Activated CD4-positive, alpha-beta T cell treated with anti-CD3 and anti-CD28 coated beads for 4 hours (primary cell): ENCODE data around the gene KRTAP3-2.
A peak's percentile ranks its signal among the peaks of the same experiment; 100 is the strongest.

Source experiments
- DNase-seq, 2 donors: peaks; one replicate each; pipeline ENCODE4 v3.0.0-alpha.2; 2020

The KRTAP3-2 gene

DNA sequence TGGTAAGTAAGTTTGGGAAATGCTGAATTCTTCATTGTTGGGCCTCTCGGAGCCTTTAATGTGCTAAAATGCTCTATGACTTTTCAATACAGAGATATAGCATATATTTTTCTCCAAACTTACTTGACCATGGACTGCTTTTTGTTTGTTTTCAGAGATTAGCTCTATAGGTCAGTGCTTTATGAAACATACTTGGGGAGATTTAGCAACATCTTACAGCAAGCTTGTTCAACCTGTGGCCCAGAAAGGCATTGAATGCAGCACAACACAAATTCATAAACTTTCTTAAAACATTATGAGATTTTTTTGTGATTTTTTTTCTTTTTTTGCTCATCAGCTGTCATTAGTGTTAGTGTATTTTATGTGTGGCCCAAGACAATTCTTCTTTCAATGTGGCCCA lies 10.2 kb upstream of the KRTAP3-2 start:
- no peak for DNase-seq

GRCh38 chr17:41009301-41009760 lies 9.6 kb upstream of the KRTAP3-2 start:
- no peak for DNase-seq

DNA sequence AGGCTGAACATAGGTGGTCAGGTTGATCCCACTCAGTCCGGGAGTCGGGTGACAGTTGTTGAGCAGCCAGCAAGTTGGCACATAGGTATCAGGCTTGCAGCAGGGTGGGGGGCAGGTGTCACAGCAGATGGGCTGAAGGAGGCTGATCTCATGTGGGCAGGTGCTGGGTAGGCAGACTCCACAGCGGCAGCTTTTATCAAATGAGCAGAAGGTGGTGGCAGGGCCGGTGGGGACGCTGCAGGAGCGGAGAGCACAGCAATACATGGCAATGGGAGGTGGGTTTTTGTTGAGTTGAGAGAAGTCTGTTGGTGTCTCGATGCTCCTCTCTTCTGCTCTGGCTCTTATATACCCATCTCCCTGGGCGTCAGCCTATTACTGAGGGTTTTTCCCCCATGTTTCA lies 9.1 kb upstream of the KRTAP3-2 start, which contains the start of gene KRTAP3-1:
Gene KRTAP3-1 (minus strand): TSS at position 318 of the 400 bp plus-strand sequence. CDS start 54 bp downstream, at position 264.
- no peak for DNase-seq

GRCh38 chr17:41004397-41004796 lies 4.7 kb upstream of the KRTAP3-2 start:
- DNase-seq, result no peak

DNA sequence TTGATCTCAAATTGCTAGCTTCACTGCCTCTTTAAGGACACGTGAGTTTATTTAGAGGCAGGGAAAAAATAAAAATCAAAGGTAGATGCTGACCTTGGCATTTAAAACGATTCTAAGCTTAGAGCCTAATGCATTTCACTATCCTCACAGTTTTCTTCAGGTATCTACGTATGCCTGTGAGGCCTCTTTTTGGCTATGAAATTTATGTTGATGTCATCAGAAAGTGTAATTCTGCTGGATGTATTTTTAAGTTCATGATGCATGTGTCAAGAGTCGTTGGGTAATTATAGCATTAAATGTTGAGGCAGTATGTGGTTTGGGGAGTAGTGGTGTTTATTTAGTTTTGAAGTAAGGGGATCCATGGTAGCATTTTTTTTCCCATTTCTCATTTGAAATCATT lies 4.2 kb upstream of the KRTAP3-2 start:
- no peak for DNase-seq

GRCh38 chr17:41002814-41003213 lies 3.1 kb upstream of the KRTAP3-2 start:
- no peak for DNase-seq

DNA sequence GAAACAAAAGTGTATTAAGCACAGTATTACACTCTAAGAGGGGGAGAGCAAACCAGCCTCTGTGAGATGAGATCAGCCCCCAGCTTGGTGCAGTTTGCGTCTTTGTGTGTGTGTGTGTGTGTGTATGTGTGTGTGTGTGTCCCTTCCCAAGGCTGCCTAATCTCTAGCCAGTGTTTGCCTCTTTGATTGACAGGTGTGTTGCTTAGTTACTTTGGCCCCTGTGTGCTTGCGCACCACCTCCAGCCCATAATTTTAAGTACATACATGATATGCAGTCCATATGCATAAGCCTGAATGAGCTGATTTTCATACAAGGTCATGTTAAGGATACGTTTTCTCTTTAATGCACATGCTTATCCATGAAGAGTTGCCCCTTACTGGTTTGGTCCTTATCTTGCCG lies 2.1 kb upstream of the KRTAP3-2 start:
- DNase-seq, result no peak

- no peak for DNase-seq
These were observed 2.3 kb downstream of the KRTAP3-2 start for GRCh38 chr17:40997361-40997760.

DNA sequence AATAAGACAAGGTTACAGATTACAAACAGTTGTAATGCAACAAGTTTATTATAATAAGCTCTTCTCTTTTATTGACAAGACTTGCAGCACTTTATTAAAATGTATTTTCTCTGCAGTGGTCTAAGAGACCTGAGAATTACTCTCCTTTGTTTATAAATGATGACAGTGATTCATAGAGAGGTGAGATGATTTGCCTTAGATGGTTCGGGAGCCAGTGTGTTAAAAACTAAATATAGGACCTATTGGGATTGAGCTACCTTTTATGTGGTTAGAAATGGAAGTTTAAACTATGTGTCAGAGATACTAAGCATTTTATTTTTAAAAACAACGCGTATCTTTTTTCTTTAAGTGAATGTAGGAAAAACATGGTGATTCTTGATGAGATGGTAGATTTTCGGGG lies 2.9 kb downstream of the KRTAP3-2 start:
- DNase-seq, result no peak

DNA sequence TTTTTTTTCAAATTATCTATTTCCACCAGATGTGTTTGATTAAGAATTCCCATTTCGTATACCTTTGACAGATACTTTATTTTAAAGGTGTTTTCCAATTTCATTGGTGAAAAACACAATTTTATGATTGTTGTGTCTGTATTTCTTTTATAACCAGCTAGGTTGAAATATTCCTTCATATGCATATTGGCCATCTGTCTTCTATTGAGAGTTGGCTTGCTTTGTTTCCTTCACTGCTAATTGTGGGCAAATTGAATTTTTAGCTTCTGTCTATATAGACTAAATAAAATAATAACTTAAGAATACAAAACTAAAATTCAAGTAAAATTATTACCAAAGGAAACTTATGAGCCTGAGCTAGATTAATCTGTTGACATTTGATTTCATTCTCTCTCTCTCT lies 4.6 kb downstream of the KRTAP3-2 start:
- no peak for DNase-seq

- DNase-seq, result no peak
These were observed 5.9 kb downstream of the KRTAP3-2 start, which contains the start of gene KRTAP3-3 for GRCh38 chr17:40993839-40994238. TSS of gene KRTAP3-3 (minus strand) at chr17:40994164. CDS start at chr17:40994097, 67 bp downstream.

DNA sequence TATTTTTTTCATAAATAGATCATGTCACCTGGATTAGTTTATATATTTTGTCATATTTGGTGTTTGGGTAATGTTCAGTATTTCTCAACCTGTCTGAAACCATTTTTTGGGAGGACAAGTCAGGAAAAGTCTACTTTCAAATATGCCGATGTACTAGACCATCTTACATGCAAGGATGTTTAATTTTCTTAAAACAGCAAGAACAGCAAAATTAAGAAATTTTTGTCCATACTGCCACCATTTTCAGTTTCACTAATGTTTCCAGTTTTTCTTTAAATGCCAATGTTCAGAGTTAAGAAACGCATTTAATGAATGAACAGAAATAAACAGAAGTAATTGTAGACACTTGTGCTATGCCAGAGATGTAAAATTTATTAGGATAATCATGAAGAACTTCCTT lies 6.6 kb downstream of the KRTAP3-2 start:
- DNase-seq, result no peak

DNA sequence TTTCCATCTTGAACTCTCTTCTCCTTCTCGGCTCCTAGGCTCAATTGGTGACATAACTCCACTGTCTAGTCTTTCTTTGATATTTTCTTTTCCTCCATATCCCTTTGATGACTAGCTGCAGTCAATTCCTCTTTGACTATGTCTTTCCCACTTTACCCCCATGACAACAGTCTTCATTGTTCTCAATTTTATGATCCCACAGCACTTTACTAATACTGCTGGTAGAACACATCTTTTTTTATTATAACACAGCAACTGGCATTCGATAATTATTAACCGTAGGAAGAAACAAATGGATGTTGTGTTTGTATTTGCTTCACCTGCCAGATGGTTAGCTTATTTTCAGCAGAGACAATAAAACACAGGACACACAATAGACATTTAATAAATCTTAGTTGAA lies 7.0 kb downstream of the KRTAP3-2 start:
- DNase-seq, result no peak

GRCh38 chr17:40986920-40987319 lies 12.8 kb downstream of the KRTAP3-2 start:
- no peak for DNase-seq

DNA sequence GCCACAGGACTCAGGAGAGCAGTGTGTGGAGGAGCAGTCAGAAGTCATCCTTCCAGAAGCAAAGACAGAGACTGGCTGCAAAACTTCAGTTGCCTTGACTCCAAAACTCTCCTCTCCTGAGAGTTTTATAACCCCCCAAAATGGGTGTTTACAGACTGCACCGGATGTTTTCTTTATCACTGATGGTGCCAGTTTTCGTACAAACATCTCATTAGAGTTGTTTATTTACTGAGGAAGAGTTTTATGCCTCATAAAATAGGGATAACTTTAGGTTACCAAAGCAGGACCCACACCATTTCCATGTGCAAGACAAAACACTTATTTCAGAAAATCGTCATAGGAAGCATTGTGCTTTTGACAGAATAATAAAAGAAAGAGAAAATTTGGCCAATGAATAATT lies 15.5 kb downstream of the KRTAP3-2 start, which contains the start of gene KRT40:
Gene KRT40 (minus strand): TSS at position 101 of the 400 bp plus-strand sequence. CDS start 53 bp downstream, at position 48.
- no peak for DNase-seq

GRCh38 chr17:40981115-40981514 lies 18.6 kb downstream of the KRTAP3-2 start:
- no peak for DNase-seq

GRCh38 chr17:40980596-40980995 lies 19.1 kb downstream of the KRTAP3-2 start:
- no peak for DNase-seq

GRCh38 chr17:40980117-40980516 lies 19.6 kb downstream of the KRTAP3-2 start:
- DNase-seq, result no peak

DNA sequence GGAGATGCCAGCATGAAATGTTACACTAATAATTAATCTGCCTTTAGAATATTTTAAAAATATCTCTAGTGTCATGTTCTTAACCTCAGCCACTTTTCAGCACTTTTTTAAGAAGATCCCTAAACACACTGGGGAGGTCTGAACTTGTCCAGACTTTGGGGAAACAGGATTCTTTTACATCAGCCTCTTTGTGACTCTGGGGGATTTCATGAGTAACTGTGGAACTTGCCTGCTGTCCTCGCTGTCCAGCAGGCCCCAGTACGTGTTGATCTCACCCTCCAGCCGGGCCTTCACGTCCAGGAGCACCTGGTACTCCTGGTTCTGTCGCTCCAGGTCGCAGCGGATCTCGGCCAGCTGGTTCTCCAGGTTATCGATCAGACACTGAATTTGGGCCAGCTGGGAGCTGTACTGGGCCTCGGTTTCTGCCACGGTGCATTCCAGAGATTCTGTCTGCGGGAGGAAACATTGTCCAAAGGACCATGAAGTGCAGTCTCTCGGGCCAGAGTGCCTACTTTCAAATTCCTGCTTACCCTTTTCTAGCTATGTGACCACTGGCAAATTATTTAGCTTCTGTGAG lies 21.0 kb downstream of the KRTAP3-2 start:
- no peak for DNase-seq

- no peak for DNase-seq
These were observed 24.2 kb downstream of the KRTAP3-2 start for GRCh38 chr17:40975516-40975915.

DNA sequence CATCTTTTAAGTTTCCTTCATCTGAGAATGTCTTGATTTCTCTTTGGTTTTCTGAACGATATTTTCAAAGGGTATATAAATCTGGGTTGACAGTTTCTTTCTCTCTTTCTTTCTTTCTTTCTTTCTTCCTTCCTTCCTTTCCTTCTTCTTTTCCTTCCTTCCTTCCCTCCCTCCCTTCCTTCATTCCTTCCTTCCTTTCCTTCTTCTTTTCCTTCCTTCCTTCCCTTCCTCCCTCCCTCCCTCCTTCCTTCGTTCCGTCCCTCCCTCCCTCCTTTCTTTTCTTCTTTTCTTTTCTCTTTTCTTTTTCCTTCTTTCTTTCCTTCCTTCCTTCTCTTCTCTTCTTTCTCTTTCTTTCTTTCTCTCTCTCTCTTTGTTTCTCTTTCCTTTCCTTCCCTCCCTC lies 25.3 kb downstream of the KRTAP3-2 start:
- no peak for DNase-seq

GRCh38 chr17:40967582-40967981 lies 32.1 kb downstream of the KRTAP3-2 start:
- DNase-seq, result no peak

GRCh38 chr17:40966848-40967247 lies 32.9 kb downstream of the KRTAP3-2 start, which contains the start of gene KRT39:
TSS of gene KRT39 (minus strand) at chr17:40966948. CDS start at chr17:40966856, 92 bp downstream.
- DNase-seq, result no peak

- peak in 1 of 2 donors; percentile 3 for DNase-seq
These were observed 35.9 kb downstream of the KRTAP3-2 start for GRCh38 chr17:40963838-40964237.

DNA sequence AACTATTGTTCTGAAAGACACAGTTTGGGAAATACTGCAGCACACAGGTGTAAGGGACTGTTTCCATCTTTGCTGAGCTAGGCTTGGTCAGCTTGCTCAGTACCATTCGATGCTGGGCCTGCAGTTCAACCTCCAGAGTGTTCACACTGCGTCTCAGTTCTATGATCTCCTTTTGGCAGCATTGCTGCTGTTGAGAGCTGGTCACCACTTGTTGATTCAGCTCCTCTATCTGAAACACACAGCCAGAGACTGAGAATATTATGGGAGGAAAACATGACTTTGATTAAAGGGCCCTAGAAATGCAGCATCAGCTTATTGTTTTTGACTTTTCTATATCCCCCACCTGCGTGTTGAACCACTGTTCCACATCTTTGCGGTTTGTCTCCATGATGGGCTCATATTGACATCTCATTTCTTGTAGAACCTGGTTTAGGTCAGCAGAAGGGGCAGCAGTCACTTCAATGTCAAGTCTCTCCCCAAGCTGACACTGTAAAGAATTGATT lies 37.6 kb downstream of the KRTAP3-2 start:
- no peak for DNase-seq
